ENCODE data around the gene DNAJC13.

The DNAJC13 gene

GRCh38 chr3:132406587-132406986 lies 10.7 kb upstream of the DNAJC13 start:
- peak; percentile 34 for DNase-seq (ENCODE audit: low spot score)

GRCh38 chr3:132407025-132407424 lies 10.3 kb upstream of the DNAJC13 start:
- DNase-seq (ENCODE audit: low spot score), result peak; percentile 27

GRCh38 chr3:132414841-132415240 lies 2.5 kb upstream of the DNAJC13 start:
- DNase-seq (ENCODE audit: low spot score), result no peak

- no peak for DNase-seq (ENCODE audit: low spot score)
These were observed 1.1 kb upstream of the DNAJC13 start for GRCh38 chr3:132416161-132416560.

GRCh38 chr3:132417695-132418411 lies 551 bp downstream of the DNAJC13 start:
- peak; percentile 43 for DNase-seq (ENCODE audit: low spot score)

GRCh38 chr3:132418916-132419315 lies 1.6 kb downstream of the DNAJC13 start:
- no peak for DNase-seq (ENCODE audit: low spot score)

GRCh38 chr3:132421832-132422231 lies 4.5 kb downstream of the DNAJC13 start:
- DNase-seq (ENCODE audit: low spot score), result no peak

- no peak for DNase-seq (ENCODE audit: low spot score)
These were observed 5.2 kb downstream of the DNAJC13 start for GRCh38 chr3:132422531-132422930.

- no peak for DNase-seq (ENCODE audit: low spot score)
These were observed 15.3 kb downstream of the DNAJC13 start for GRCh38 chr3:132432639-132433038.

GRCh38 chr3:132433121-132433520 lies 15.8 kb downstream of the DNAJC13 start:
- no peak for DNase-seq (ENCODE audit: low spot score)

- DNase-seq (ENCODE audit: low spot score), result no peak
These were observed 18.1 kb downstream of the DNAJC13 start for GRCh38 chr3:132435224-132435910.

GRCh38 chr3:132435911-132436425 lies 18.7 kb downstream of the DNAJC13 start:
- DNase-seq (ENCODE audit: low spot score), result no peak

- DNase-seq (ENCODE audit: low spot score), result no peak
These were observed 26.1 kb downstream of the DNAJC13 start for GRCh38 chr3:132443421-132443820.

GRCh38 chr3:132444383-132444782 lies 27.1 kb downstream of the DNAJC13 start:
- no peak for DNase-seq (ENCODE audit: low spot score)

GRCh38 chr3:132445817-132446216 lies 28.5 kb downstream of the DNAJC13 start:
- DNase-seq (ENCODE audit: low spot score), result no peak

GRCh38 chr3:132448216-132448961 lies 31.1 kb downstream of the DNAJC13 start:
- no peak for DNase-seq (ENCODE audit: low spot score)

- DNase-seq (ENCODE audit: low spot score), result no peak
These were observed 38.8 kb downstream of the DNAJC13 start for GRCh38 chr3:132456136-132456535.

- DNase-seq (ENCODE audit: low spot score), result no peak
These were observed 39.3 kb downstream of the DNAJC13 start for GRCh38 chr3:132456571-132456970.

GRCh38 chr3:132457286-132457685 lies 40.0 kb downstream of the DNAJC13 start:
- DNase-seq (ENCODE audit: low spot score), result no peak

- DNase-seq (ENCODE audit: low spot score), result no peak
These were observed 42.2 kb downstream of the DNAJC13 start for GRCh38 chr3:132459551-132459950.

- DNase-seq (ENCODE audit: low spot score), result no peak
These were observed 44.2 kb downstream of the DNAJC13 start for GRCh38 chr3:132461544-132461943.

GRCh38 chr3:132464066-132464465 lies 46.8 kb downstream of the DNAJC13 start:
- DNase-seq (ENCODE audit: low spot score), result no peak

GRCh38 chr3:132469326-132469725 lies 52.0 kb downstream of the DNAJC13 start:
- no peak for DNase-seq (ENCODE audit: low spot score)
